Colon (tissue), 2 donors: Measurements from ENCODE around the gene ADAMTS3.
"Not testable (repeated sequence)": the region's sequence is repeated elsewhere in the genome, so short reads cannot be mapped to it uniquely, and the experiment has no call there.

Experiments used
- FAIRE-seq: peaks from 2 replicates; lab custom pipeline; 2012; peaks lifted over from hg19 to GRCh38; lab: Jason Lieb, UNC
- donor health status: control.
- donor health status: control.

Gene ADAMTS3

GRCh38 chr4:72552447-72552846 is 16.6 kb downstream of the ADAMTS3 start:
- no peak for FAIRE-seq

GRCh38 chr4:72546456-72546855 is 22.6 kb downstream of the ADAMTS3 start:
- no peak for FAIRE-seq

GRCh38 chr4:72540694-72541093 is 28.3 kb downstream of the ADAMTS3 start:
- FAIRE-seq = not testable (repeated sequence)

GRCh38 chr4:72538006-72538405 is 31.0 kb downstream of the ADAMTS3 start:
- FAIRE-seq = no peak

- FAIRE-seq = no peak
Observed at GRCh38 chr4:72536443-72536842, 32.6 kb downstream of the ADAMTS3 start.

- no peak for FAIRE-seq
Observed at GRCh38 chr4:72531768-72532290, 37.2 kb downstream of the ADAMTS3 start.

GRCh38 chr4:72531322-72531721 is 37.7 kb downstream of the ADAMTS3 start:
- FAIRE-seq = no peak

GRCh38 chr4:72529148-72529822 is 39.7 kb downstream of the ADAMTS3 start:
- no peak for FAIRE-seq

- FAIRE-seq = no peak
Observed at GRCh38 chr4:72527038-72527646, 41.9 kb downstream of the ADAMTS3 start.

- no peak for FAIRE-seq
Observed at GRCh38 chr4:72525938-72526337, 43.1 kb downstream of the ADAMTS3 start.

- no peak for FAIRE-seq
Observed at GRCh38 chr4:72522440-72522839, 46.6 kb downstream of the ADAMTS3 start.

- no peak for FAIRE-seq
Observed at GRCh38 chr4:72513227-72513626, 55.8 kb downstream of the ADAMTS3 start.

- no peak for FAIRE-seq
Observed at GRCh38 chr4:72507860-72508419, 61.1 kb downstream of the ADAMTS3 start.

- FAIRE-seq = no peak
Observed at GRCh38 chr4:72507167-72507566, 61.9 kb downstream of the ADAMTS3 start.

GRCh38 chr4:72505314-72505744 is 63.7 kb downstream of the ADAMTS3 start:
- no peak for FAIRE-seq

GRCh38 chr4:72500214-72500613 is 68.8 kb downstream of the ADAMTS3 start:
- FAIRE-seq = no peak

GRCh38 chr4:72496119-72496518 is 72.9 kb downstream of the ADAMTS3 start:
- FAIRE-seq = no peak

- FAIRE-seq = no peak
Observed at GRCh38 chr4:72494156-72494555, 74.9 kb downstream of the ADAMTS3 start.

GRCh38 chr4:72489267-72489666 is 79.8 kb downstream of the ADAMTS3 start:
- FAIRE-seq = no peak

GRCh38 chr4:72486991-72487390 is 82.0 kb downstream of the ADAMTS3 start:
- FAIRE-seq = no peak

- FAIRE-seq = no peak
Observed at GRCh38 chr4:72484981-72485380, 84.0 kb downstream of the ADAMTS3 start.

- no peak for FAIRE-seq
Observed at GRCh38 chr4:72473434-72473900, 95.6 kb downstream of the ADAMTS3 start.

- no peak for FAIRE-seq
Observed at GRCh38 chr4:72471816-72472215, 97.2 kb downstream of the ADAMTS3 start.
